ENCODE measurements around the gene C1orf226. TPM values are rescaled to one million over a fixed set of nuclear protein-coding genes. Genes with fewer than 3 reads are reported as not detected.
"Not testable (repeated sequence)": the region's sequence is repeated elsewhere in the genome, so short reads cannot be mapped to it uniquely, and the experiment has no call there.

Gene C1orf226, protein sequence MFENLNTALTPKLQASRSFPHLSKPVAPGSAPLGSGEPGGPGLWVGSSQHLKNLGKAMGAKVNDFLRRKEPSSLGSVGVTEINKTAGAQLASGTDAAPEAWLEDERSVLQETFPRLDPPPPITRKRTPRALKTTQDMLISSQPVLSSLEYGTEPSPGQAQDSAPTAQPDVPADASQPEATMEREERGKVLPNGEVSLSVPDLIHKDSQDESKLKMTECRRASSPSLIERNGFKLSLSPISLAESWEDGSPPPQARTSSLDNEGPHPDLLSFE
- under 1 TPM in 1 of 2 experiments, not detected in 1; 0.04 TPM for total RNA-seq

GRCh38 chr1:162381383-162381782 lies at the start of gene C1orf226:
TSS of gene C1orf226 (plus strand) at chr1:162381728. CDS start at chr1:162381902, 174 bp downstream.
- CTCF ChIA-PET, result no interaction called here
- POLR2A ChIA-PET, result no interaction called here

GRCh38 chr1:162333991-162334390 lies 47.5 kb upstream of the C1orf226 start:
- CTCF ChIA-PET, result no interaction called here
- POLR2A ChIA-PET, result no interaction called here

- ChIA-PET POLR2A (no interaction called here), CTCF (no interaction called here)
Measured at GRCh38 chr1:162335126-162335525, 46.4 kb upstream of the C1orf226 start.

DNA sequence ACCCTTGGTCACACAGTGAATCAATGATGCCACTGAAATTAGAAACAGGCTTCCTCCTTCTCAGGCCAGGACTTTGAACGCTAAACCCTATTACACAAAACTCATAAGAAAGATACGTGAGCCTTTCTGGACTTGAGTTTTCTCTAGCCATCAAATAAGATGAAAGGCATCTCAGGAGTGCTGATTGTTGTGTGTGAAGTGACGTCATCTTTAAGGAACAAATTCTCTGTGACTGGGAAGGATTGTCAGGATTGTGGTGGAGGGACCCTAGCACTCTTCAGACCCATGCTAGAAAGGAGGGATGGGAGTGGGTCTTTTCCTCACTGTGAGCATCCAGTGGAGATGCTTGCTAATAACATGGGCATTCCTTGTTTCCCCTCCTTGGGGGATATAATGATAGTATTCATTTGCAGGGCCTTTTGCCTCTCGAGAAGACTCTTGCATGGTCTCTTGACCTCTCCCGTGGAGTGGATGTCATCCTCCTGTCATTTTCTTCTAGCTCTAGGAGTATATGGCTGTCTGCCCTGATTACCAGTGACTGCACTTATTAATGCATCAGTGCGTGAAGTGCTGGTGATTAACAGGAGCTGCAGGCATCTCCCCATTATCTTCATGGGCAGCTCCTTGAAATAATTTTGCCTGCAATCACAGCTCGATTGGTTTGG lies 44.8 kb upstream of the C1orf226 start:
- CTCF ChIA-PET, result no interaction called here
- POLR2A ChIA-PET, result no interaction called here

- ChIA-PET CTCF (no interaction called here), POLR2A (no interaction called here)
Measured at GRCh38 chr1:162342452-162342983, 39.0 kb upstream of the C1orf226 start.

GRCh38 chr1:162343470-162343869 lies 38.1 kb upstream of the C1orf226 start:
- ChIA-PET POLR2A (no interaction called here), CTCF (no interaction called here)

- ChIA-PET POLR2A (no interaction called here), CTCF (no interaction called here)
Measured at GRCh38 chr1:162347281-162347680, 34.2 kb upstream of the C1orf226 start.

GRCh38 chr1:162349635-162350330 lies 31.7 kb upstream of the C1orf226 start:
- CTCF ChIA-PET, result no interaction called here

GRCh38 chr1:162351246-162351842 lies 30.2 kb upstream of the C1orf226 start:
- POLR2A ChIA-PET, result no interaction called here
- CTCF ChIA-PET, result interaction anchor here (0.7 kb wide), 1 partner anchor 34 kb away, joined by 3 read pairs; no protein-coding TSS in a partner anchor

More at GRCh38 chr1:162349635-162350330, 31.7 kb upstream of the C1orf226 start:
- POLR2A ChIA-PET, result no interaction called here

- POLR2A ChIA-PET, CTCF ChIA-PET: not testable (repeated sequence)
Measured at GRCh38 chr1:162351874-162352273, 29.7 kb upstream of the C1orf226 start.

DNA sequence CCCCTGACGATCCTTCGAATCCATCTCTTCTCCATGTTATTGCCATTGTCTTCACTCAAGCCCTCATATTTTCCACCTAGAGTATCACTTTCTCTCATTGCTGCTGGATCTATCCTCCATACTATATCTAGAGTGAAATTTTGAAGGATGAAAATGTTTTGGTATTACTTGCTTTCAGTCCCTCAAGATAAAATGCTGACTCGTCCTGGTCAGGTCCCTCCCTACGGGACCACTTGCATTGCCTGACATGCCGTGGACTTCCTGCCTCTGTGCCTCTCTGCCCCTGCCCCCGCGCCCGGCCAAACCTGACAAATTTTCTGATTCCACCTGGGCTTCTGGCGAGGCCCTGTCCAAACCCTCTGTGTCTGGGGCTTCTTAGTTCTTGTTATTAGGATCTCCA lies 28.4 kb upstream of the C1orf226 start:
- ChIA-PET POLR2A (no interaction called here), CTCF (no interaction called here)

DNA sequence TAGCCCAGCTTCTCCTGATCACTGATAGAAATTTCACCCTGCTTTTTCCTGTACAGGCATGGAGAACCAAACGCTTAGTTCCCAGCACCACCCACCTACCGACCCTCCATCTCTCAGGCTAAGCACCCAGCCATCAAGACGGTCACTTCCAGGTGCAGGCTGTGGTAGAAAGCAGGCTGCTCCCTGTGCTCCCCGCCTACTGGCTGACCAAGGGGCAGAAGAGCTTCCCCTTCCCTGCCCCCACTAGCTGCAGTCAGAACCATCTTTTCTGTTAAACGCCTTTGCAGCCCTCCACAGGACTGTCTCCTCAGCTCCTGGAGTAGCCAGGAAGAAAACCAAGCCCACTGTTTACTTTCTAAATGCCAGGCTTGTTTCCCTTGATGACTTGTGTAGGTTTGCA lies 27.8 kb upstream of the C1orf226 start:
- ChIA-PET CTCF (no interaction called here), POLR2A (no interaction called here)

DNA sequence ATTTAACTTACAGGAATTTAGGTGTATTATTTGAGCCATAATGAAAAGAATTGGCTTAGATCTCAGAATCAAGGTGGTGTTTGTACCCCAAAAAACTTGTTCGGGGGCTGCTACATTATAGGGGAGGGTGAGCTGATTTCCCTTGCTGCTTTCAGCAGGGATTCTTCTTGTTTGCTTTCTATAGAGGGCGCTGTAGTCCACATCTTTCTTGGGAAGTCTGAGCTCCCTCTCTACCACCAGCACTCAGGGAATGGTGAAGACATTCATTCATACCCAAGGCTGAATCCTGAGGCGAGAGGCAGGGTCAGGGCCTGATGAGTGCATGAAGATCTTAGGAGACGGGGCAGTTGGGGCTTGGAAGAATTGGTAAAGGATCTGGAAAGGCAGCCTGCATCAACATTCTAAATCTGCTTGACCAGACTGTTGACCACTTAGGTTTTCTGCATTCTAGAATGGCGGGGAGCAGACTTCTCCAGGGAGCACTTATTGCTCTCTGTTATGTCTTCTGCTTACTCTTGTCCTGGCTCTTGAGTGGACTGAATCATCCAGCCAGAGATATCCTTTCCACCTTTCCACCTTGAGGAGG lies 23.8 kb upstream of the C1orf226 start:
- ChIA-PET CTCF (no interaction called here), POLR2A (no interaction called here)

DNA sequence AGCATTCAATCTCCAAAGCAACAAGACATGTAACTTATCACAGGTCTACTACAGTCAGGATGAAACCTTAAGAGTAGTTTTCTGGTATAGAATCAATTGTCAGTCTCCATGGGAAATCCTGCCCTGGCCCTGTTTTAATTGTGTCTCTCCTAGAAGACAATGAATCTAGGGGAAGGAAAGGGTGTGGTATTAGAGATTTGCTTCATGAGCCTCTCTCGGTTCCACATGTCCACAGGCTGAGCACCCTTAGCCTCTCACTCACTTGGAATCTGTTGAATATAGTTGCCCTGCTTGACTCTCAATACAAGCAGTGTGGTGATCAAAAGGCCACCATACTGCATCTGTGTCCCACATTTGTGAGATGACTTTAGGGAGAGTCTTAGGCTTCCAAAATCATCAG lies 22.6 kb upstream of the C1orf226 start:
- ChIA-PET CTCF (no interaction called here), POLR2A (no interaction called here)

- ChIA-PET POLR2A (no interaction called here), CTCF (no interaction called here)
Measured at GRCh38 chr1:162359523-162360236, 21.8 kb upstream of the C1orf226 start.

GRCh38 chr1:162360237-162360873 lies 21.2 kb upstream of the C1orf226 start:
- POLR2A ChIA-PET, result no interaction called here
- CTCF ChIA-PET, result no interaction called here

DNA sequence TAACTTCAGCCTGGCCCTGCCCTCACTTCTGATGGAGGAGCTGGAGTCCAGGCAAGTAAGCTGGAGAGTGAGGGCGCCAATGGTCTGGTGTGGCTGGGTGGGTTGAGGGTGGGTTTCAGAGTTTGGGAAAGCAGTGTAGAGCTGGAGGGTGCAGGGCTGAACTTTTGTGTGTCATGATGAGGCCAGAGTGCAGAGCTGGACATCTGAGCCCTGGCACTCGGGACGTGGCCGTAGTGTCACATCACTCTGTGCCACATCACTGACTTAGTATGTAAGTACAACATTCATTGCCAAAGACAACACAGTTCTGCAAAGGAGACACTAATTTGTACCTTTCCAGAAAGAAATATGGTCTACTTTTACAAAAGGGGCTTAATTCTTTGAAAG lies 20.7 kb upstream of the C1orf226 start:
- POLR2A ChIA-PET, result no interaction called here
- CTCF ChIA-PET, result no interaction called here

GRCh38 chr1:162361349-162361748 lies 20.2 kb upstream of the C1orf226 start:
- POLR2A ChIA-PET, result no interaction called here
- CTCF ChIA-PET, result no interaction called here

DNA sequence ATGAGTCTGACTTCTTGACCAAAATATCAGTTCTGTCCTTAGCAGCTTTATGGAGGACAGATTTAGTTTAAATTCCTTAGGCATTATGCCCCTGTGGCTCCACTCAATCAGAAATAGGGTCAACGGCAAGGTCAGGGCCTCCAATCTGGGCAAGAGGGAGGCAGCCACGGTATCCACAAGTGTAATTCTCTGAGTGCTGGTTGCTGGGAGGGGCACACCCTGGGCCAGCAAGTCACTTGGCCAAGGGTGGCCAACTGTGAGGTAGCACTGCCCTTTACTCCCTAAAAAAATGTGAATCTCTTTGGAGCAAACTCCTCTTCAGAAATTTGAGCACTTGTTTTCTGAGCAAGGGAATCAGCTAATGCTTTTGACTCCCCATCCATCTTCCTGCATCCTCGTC lies 17.7 kb upstream of the C1orf226 start:
- POLR2A ChIA-PET, result no interaction called here
- CTCF ChIA-PET, result no interaction called here

All from activated CD8-positive, alpha-beta memory T cell treated with anti-CD3 and anti-CD28 coated beads for 36 hours (primary cell).